ENCODE measurements around the gene MIEF1.
A peak's percentile ranks its signal among the peaks of the same experiment; 100 is the strongest.

The MIEF1 gene

GRCh38 chr22:39522567-39523300 lies 20.6 kb downstream of the MIEF1 start:
- H2BK120ac ChIP-seq (ENCODE audit: low read depth, low read length), result no peak overlapping the region
- no peak overlapping the region for H2BK12ac ChIP-seq (ENCODE audit: low read length)
- H3K79me1 ChIP-seq (ENCODE audit: low read depth, low read length), result peaks cover 9% of the 10 kb centered on the region
- no peak overlapping the region for H3K4ac ChIP-seq (ENCODE audit: low read length)
- H3K14ac ChIP-seq (ENCODE audit: low read length), result no peak overlapping the region
- H3K4me2 ChIP-seq (ENCODE audit: insufficient read depth, low read length, poor library complexity, severe bottlenecking), result peak overlapping the region; percentile 31
- WGBS, 2 donors (ENCODE audit: extremely low coverage in 2 of 2, insufficient read length in 2 of 2, insufficient replicate concordance in 1 of 2), result no CpG with 5 or more reads among the region's 14 CpGs
- H3K9me3 ChIP-seq (replicated peaks in 1 of 2; ENCODE audit: control insufficient read depth in 2 of 2, insufficient read depth in 1 of 2, low read depth in 1 of 2, low read length in 2 of 2), result peaks cover 0 to 4% of the 10 kb centered on the region in 2 donors
- no peak overlapping the region for H2BK15ac ChIP-seq (ENCODE audit: low read length)
- H2AK5ac ChIP-seq (ENCODE audit: low read depth, low read length), result no peak overlapping the region
- no peak overlapping the region for H4K8ac ChIP-seq (ENCODE audit: low read depth, low read length)
- H3K9ac ChIP-seq (ENCODE audit: low read depth, low read length, poor library complexity), result peak overlapping the region; percentile 24
- peaks cover 24% of the 10 kb centered on the region in 2 donors for H3K4me1 ChIP-seq (ENCODE audit: control insufficient read depth in 2 of 2, insufficient read depth in 1 of 2, low read depth in 1 of 2, low read length in 2 of 2)
- peaks cover 38 to 63% of the 10 kb centered on the region in 2 donors for H3K36me3 ChIP-seq (replicated peaks in 1 of 2; ENCODE audit: control insufficient read depth in 2 of 2, insufficient read depth in 2 of 2, low read length in 2 of 2)
- H2BK5ac ChIP-seq (ENCODE audit: low read length), result no peak overlapping the region
- H2AFZ ChIP-seq (ENCODE audit: low read length), result no peak overlapping the region
- H3K23ac ChIP-seq (ENCODE audit: low read depth, low read length, poor library complexity), result no peak overlapping the region
- H3K18ac ChIP-seq (ENCODE audit: low read length), result no peak overlapping the region
- no peak for DNase-seq (ENCODE audit: low spot score)
- H3K27me3 ChIP-seq (ENCODE audit: control insufficient read depth in 3 of 3, insufficient read depth in 3 of 3, low read depth in 1 of 3, low read length in 3 of 3), result no peaks in the 10 kb centered on the region
- peak overlapping the region; percentile 47 for H3K27ac ChIP-seq (replicated peaks; ENCODE audit: low read length)
- H4K91ac ChIP-seq (ENCODE audit: low read depth, low read length, poor library complexity), result no peak overlapping the region
- peak overlapping the region; percentile 0 to 28 for H3K4me3 ChIP-seq (ENCODE audit: low read length in 2 of 2)

DNA sequence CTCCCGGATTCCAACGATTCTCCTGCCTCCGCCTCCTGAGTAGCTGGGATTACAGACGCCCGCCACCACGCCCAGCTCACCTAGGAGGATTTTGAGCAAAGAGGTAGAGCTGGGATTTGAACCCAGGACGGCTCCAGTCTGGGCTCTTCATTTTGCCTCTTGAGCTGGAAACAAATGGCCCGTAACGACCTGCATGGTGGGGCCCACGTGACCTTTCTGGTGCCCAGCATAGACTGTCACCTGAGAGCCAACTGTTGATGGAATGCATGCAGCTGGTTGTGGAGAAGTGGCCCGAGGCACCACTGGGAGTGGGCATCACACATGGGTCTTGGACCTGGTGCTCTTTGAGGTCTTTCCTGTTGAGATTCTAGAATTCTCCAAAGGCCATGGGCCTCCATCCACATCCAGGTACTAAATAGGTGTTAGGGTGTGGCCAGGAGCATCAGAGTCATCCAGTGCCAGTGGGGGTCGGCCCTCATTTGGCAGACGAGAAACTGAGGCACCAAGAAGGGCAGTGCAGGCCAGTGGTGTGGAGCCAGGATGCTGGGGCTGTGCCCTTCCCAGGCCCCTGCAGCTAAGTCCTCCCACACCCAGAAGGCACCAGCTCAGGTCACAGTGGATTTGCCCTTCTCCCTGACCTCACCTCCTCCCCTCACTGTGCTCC lies 22.1 kb downstream of the MIEF1 start:
- peak overlapping the region in 1 of 2 donors; percentile 2 for H3K4me3 ChIP-seq (ENCODE audit: low read length in 2 of 2)

DNA sequence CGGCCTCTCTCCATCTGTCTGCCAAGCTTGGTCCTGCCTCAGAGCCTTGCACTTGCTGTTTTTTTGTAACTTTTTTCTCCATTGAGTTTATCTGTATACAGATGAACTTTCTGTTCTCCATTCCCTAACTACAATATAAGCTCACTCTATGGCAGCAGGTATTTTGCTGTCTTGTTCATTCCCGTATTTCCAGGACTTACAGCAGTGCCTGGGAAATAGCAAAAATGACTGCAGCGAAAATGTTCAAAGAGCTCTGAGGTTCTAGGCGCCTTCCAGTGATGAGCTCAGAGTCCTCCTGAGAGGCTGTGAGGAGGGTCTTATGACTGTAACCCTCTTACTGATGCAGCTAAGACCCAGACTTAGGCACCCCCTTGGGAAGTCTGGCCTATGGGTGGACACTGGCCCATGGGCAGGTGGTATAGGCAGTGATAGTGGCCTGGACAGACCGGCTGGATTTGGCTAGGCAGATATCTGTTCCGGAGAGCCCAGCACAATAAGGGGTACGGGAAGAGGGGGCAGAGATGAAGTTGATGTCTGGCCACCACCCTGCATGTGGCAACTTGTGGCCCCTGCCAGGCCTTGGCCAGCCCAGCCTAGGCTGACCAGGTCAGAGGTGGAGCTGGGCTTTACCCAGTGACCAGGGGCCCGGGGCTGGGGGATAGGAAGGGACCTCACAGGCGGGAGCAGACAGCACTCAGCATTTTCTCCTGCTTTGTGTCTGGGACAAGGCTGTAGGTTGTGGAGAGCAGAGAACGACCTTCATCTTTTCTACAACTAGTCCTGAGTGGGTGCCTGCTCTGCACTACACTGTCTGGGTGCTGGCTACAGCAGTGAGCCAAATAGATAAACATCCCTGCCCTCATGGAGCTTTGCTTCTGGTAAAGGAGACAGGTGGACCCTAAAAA lies 22.9 kb downstream of the MIEF1 start:
- Histone ChIP-seq H4K91ac (ENCODE audit: low read depth, low read length, poor library complexity) (no peak overlapping the region), H3K4me3 (ENCODE audit: low read length in 2 of 2) (no peak overlapping the region), H2BK120ac (ENCODE audit: low read depth, low read length) (no peak overlapping the region), H2AK5ac (ENCODE audit: low read depth, low read length) (no peak overlapping the region), H3K23ac (ENCODE audit: low read depth, low read length, poor library complexity) (peak overlapping the region; percentile 45), H3K9me3 (replicated peaks in 1 of 2; ENCODE audit: control insufficient read depth in 2 of 2, insufficient read depth in 1 of 2, low read depth in 1 of 2, low read length in 2 of 2) (peaks cover 0 to 4% of the 10 kb centered on the region in 2 donors), H3K9ac (ENCODE audit: low read depth, low read length, poor library complexity) (no peak overlapping the region), H3K36me3 (replicated peaks in 1 of 2; ENCODE audit: control insufficient read depth in 2 of 2, insufficient read depth in 2 of 2, low read length in 2 of 2) (peaks cover 49 to 79% of the 10 kb centered on the region in 2 donors), H3K27me3 (ENCODE audit: control insufficient read depth in 3 of 3, insufficient read depth in 3 of 3, low read depth in 1 of 3, low read length in 3 of 3) (no peaks in the 10 kb centered on the region), H3K27ac (replicated peaks; ENCODE audit: low read length) (no peak overlapping the region), H3K4ac (ENCODE audit: low read length) (no peak overlapping the region), H2AFZ (ENCODE audit: low read length) (no peak overlapping the region), H3K4me2 (ENCODE audit: insufficient read depth, low read length, poor library complexity, severe bottlenecking) (no peak overlapping the region), H3K14ac (ENCODE audit: low read length) (no peak overlapping the region), H3K79me1 (ENCODE audit: low read depth, low read length) (peaks cover 13% of the 10 kb centered on the region), H2BK5ac (ENCODE audit: low read length) (no peak overlapping the region), H4K8ac (ENCODE audit: low read depth, low read length) (no peak overlapping the region), H3K4me1 (ENCODE audit: control insufficient read depth in 2 of 2, insufficient read depth in 1 of 2, low read depth in 1 of 2, low read length in 2 of 2) (peaks cover 19 to 21% of the 10 kb centered on the region in 2 donors), H2BK15ac (ENCODE audit: low read length) (no peak overlapping the region), H3K18ac (ENCODE audit: low read length) (no peak overlapping the region), H2BK12ac (ENCODE audit: low read length) (no peak overlapping the region)
- no peak for DNase-seq (ENCODE audit: low spot score)
- no CpG with 5 or more reads among the region's 10 CpGs for WGBS, 2 donors (ENCODE audit: extremely low coverage in 2 of 2, insufficient read length in 2 of 2, insufficient replicate concordance in 1 of 2)

More for the DNA sequence above, 22.1 kb downstream of the MIEF1 start:
- Histone ChIP-seq H3K18ac (ENCODE audit: low read length) (no peak overlapping the region), H3K27me3 (ENCODE audit: control insufficient read depth in 3 of 3, insufficient read depth in 3 of 3, low read depth in 1 of 3, low read length in 3 of 3) (no peaks in the 10 kb centered on the region), H3K4ac (ENCODE audit: low read length) (no peak overlapping the region), H2BK120ac (ENCODE audit: low read depth, low read length) (no peak overlapping the region), H3K9me3 (replicated peaks in 1 of 2; ENCODE audit: control insufficient read depth in 2 of 2, insufficient read depth in 1 of 2, low read depth in 1 of 2, low read length in 2 of 2) (peaks cover 0 to 4% of the 10 kb centered on the region in 2 donors), H3K4me2 (ENCODE audit: insufficient read depth, low read length, poor library complexity, severe bottlenecking) (no peak overlapping the region), H2AFZ (ENCODE audit: low read length) (no peak overlapping the region), H4K91ac (ENCODE audit: low read depth, low read length, poor library complexity) (no peak overlapping the region), H3K9ac (ENCODE audit: low read depth, low read length, poor library complexity) (no peak overlapping the region), H3K14ac (ENCODE audit: low read length) (no peak overlapping the region), H3K27ac (replicated peaks; ENCODE audit: low read length) (peak overlapping the region; percentile 6), H3K79me1 (ENCODE audit: low read depth, low read length) (peaks cover 13% of the 10 kb centered on the region), H2AK5ac (ENCODE audit: low read depth, low read length) (no peak overlapping the region), H4K8ac (ENCODE audit: low read depth, low read length) (no peak overlapping the region), H3K4me1 (ENCODE audit: control insufficient read depth in 2 of 2, insufficient read depth in 1 of 2, low read depth in 1 of 2, low read length in 2 of 2) (peaks cover 19 to 20% of the 10 kb centered on the region in 2 donors), H2BK15ac (ENCODE audit: low read length) (no peak overlapping the region), H3K36me3 (replicated peaks in 1 of 2; ENCODE audit: control insufficient read depth in 2 of 2, insufficient read depth in 2 of 2, low read length in 2 of 2) (peaks cover 43 to 71% of the 10 kb centered on the region in 2 donors), H2BK12ac (ENCODE audit: low read length) (no peak overlapping the region), H2BK5ac (ENCODE audit: low read length) (no peak overlapping the region), H3K23ac (ENCODE audit: low read depth, low read length, poor library complexity) (no peak overlapping the region)
- WGBS, 2 donors (ENCODE audit: extremely low coverage in 2 of 2, insufficient read length in 2 of 2, insufficient replicate concordance in 1 of 2), result no CpG with 5 or more reads among the region's 13 CpGs
- DNase-seq (ENCODE audit: low spot score), result no peak

Measured in neuronal stem cell (in vitro differentiated cells).